HL-60 (cell line): Measurements from ENCODE around the gene VTI1A.

Experiments
- DNase-seq, 2 experiments: peaks; one replicate each; pipeline ENCODE4 v3.0.0-alpha.2; 2010 to 2020; ENCODE audit warnings: low read depth in 1 of 2, low spot score in 1 of 2
- H3K27ac ChIP-seq: fragments of 250-450 bp; sonication (Bioruptor Pico); replicated peaks from 2 replicates; pipeline ENCODE4 v1.5.1; 2020; ENCODE audit warnings: mild to moderate bottlenecking, moderate library complexity
- H3K27me3 ChIP-seq: fragments of 250-450 bp; sonication (Bioruptor Pico); 2 replicates; pipeline ENCODE4 v1.5.1; 2021; ENCODE audit warnings: mild to moderate bottlenecking, moderate library complexity; ENCODE audit not compliant: insufficient read depth, poor library complexity, severe bottlenecking
- H3K4me3 ChIP-seq: replicated peaks from 2 replicates; pipeline ENCODE4 v1.5.1; 2011; ENCODE audit warnings: mild to moderate bottlenecking, control low read depth, low read length; ENCODE audit not compliant: insufficient read depth
- GABPA ChIP-seq: IDR thresholded peaks from 2 replicates; pipeline ENCODE4 v1.6.1; 2012; ENCODE audit warnings: low read depth
- POLR2AphosphoS5 ChIP-seq: IDR thresholded peaks from 2 replicates; pipeline ENCODE4 v1.6.1; 2012; ENCODE audit warnings: low read depth
- REST ChIP-seq: IDR thresholded peaks from 2 replicates; pipeline ENCODE4 v1.6.1; 2012; ENCODE audit warnings: low read depth; ENCODE audit not compliant: insufficient replicate concordance
- SPI1 ChIP-seq: IDR thresholded peaks from 2 replicates; pipeline ENCODE4 v1.6.1; 2012; ENCODE audit warnings: low read depth, mild to moderate bottlenecking, borderline replicate concordance
- TF ChIP-seq, protein P1 (sequence below): IDR thresholded peaks from one replicate; pipeline ENCODE4 v1.5.1; 2011; ENCODE audit warnings: low read length, control low read depth, inconsistent platforms; ENCODE audit not compliant: insufficient read depth

The VTI1A gene

DNA sequence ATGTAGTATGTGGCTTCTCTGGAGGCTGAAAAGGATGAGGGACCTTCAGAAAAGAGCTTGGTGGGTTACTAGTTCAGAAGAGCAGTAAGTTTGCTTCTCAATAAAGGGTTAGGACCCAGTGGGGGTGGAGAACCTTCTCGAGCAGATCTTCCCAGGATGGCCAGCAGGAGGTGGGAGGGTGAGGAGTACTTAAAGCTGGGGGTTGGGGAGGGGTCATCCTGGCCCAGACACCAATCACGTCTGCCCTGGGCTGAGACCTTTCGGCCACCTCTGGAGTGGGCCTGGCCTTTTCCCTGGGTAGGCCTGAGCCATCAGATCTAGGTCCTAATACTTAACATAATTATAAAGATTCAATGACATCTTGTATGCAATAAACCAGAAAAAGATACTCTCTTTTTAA is 354.0 kb downstream of the VTI1A start:
- H3K27ac ChIP-seq: no peak overlapping the region
- no peak for DNase-seq

GRCh38 chr10:112801748-112802147 is 354.7 kb downstream of the VTI1A start:
- Histone ChIP-seq H3K4me3 (no peak overlapping the region), H3K27me3 (no peaks in the 10 kb centered on the region), H3K27ac (no peak overlapping the region)
- DNase-seq: no peak
- TF ChIP-seq REST: no peak
- TF ChIP-seq POLR2AphosphoS5: no peak
- no peak for TF ChIP-seq GABPA
- TF ChIP-seq, protein P1, sequence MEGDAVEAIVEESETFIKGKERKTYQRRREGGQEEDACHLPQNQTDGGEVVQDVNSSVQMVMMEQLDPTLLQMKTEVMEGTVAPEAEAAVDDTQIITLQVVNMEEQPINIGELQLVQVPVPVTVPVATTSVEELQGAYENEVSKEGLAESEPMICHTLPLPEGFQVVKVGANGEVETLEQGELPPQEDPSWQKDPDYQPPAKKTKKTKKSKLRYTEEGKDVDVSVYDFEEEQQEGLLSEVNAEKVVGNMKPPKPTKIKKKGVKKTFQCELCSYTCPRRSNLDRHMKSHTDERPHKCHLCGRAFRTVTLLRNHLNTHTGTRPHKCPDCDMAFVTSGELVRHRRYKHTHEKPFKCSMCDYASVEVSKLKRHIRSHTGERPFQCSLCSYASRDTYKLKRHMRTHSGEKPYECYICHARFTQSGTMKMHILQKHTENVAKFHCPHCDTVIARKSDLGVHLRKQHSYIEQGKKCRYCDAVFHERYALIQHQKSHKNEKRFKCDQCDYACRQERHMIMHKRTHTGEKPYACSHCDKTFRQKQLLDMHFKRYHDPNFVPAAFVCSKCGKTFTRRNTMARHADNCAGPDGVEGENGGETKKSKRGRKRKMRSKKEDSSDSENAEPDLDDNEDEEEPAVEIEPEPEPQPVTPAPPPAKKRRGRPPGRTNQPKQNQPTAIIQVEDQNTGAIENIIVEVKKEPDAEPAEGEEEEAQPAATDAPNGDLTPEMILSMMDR: no peak

More for the DNA sequence above, 354.0 kb downstream of the VTI1A start:
- TF ChIP-seq, protein P1: no peak
- TF ChIP-seq GABPA (no peak), POLR2AphosphoS5 (no peak), REST (no peak), SPI1 (no peak)
- Histone ChIP-seq H3K27me3 (no peaks in the 10 kb centered on the region), H3K4me3 (no peak overlapping the region)

DNA sequence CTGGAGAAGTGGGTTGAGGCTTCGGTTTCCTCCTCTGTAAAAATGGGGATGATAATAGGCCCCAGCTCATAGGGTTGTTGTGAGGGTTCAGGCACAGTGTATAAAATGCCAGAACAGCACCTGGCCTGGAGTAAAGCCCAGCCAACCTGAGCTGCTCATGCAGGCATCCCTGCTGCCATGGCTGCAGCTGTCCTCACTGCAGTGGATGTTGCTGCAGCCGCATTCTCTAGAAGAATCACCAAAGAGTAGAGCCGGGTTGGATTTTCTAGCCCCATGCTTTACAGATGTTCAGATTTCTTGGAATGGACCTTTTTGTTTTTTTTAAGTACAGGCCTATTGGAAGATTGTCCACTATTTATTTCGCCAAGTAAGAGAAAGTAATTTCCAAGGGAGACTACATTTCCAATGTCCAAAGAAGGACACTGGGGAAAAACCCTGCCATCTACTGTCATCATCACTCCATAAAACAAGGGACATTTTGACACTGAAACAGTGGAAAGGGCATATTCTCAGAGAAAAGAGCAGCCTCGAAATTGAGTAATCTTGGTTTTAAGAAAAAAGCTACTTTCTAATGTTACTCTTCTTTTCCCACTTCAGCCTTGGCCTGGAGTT is 355.5 kb downstream of the VTI1A start:
- Histone ChIP-seq H3K27ac (no peak overlapping the region), H3K4me3 (no peak overlapping the region), H3K27me3 (no peaks in the 10 kb centered on the region)
- TF ChIP-seq, protein P1: no peak
- TF ChIP-seq REST (no peak), POLR2AphosphoS5 (no peak), GABPA (no peak), SPI1 (no peak)
- DNase-seq: no peak
